ENCODE data around the gene MAP1LC3A. TPM values are rescaled to one million over a fixed set of nuclear protein-coding genes. Genes with fewer than 3 reads are reported as not detected.

Gene MAP1LC3A
- total and polyA plus RNA-seq, 2 donors (not counting 1 experiment from before 2014, with no cell fraction given): 3.5 to 10.5 TPM

- no peak overlapping the region for H3K27ac ChIP-seq (ENCODE audit: low read length in 2 of 2)
- intact Hi-C loops (cut with micrococcal nuclease): no loop called here
- H3K79me2 ChIP-seq (ENCODE audit: control insufficient read depth, insufficient read depth, low read length): no peaks in the 10 kb centered on the region
- no peak overlapping the region for H3K27ac Mint-ChIP-seq
- peaks cover 0 to 3% of the 10 kb centered on the region in 2 experiments for H3K36me3 ChIP-seq (replicated peaks in 1 of 2; ENCODE audit: control extremely low read depth in 1 of 2, control insufficient read depth in 1 of 2, extremely low read depth in 1 of 2, insufficient read depth in 2 of 2, low read length in 1 of 2)
- CTCF ChIA-PET: interaction anchor here (1.0 kb wide), 1 partner anchor 202 kb away, joined by 4 read pairs; no protein-coding TSS in a partner anchor
- no peaks in the 10 kb centered on the region for H3K27me3 ChIP-seq (replicated peaks in 1 of 4; ENCODE audit: control extremely low read depth in 1 of 4, control insufficient read depth in 3 of 4, insufficient read depth in 4 of 4, low read length in 3 of 4)
- POLR2A ChIA-PET: interaction anchor here (0.7 kb wide), 1 partner anchor 1344 kb away, joined by 3 read pairs; no protein-coding TSS in a partner anchor
- no peaks in the 10 kb centered on the region for H3K9me3 Mint-ChIP-seq (ENCODE audit: insufficient read depth)
- no peaks in the 10 kb centered on the region for H3K9me3 ChIP-seq (ENCODE audit: control extremely low read depth in 1 of 3, control insufficient read depth in 2 of 3, insufficient read depth in 1 of 3, low read length in 2 of 3)
- H3K9ac ChIP-seq (ENCODE audit: low read length): no peak overlapping the region
- no peak overlapping the region for H2AFZ ChIP-seq (ENCODE audit: insufficient read depth, low read depth, low read length, poor library complexity, severe bottlenecking)
- H3K4me2 ChIP-seq (replicated peaks; ENCODE audit: low read depth, low read length, poor library complexity, severe bottlenecking): no peak overlapping the region
- no peaks in the 10 kb centered on the region for H3K27me3 Mint-ChIP-seq
- peaks cover 5 to 6% of the 10 kb centered on the region in 2 donors for H3K4me1 ChIP-seq (ENCODE audit: control insufficient read depth in 2 of 2, insufficient read depth in 2 of 2, low read length in 2 of 2)
- ATAC-seq (ENCODE audit: low read depth) (no peak), DNase-seq (no peak)
- H3K4me1 Mint-ChIP-seq: peaks cover 9% of the 10 kb centered on the region
- 96% methylated on average over 6 of the region's 9 CpGs for WGBS (ENCODE audit: insufficient coverage)
- no peaks in the 10 kb centered on the region for H4K20me1 ChIP-seq (ENCODE audit: control insufficient read depth, insufficient read depth, low read length, poor library complexity, severe bottlenecking)
- no peak overlapping the region for H3K4me3 Mint-ChIP-seq
- no peak overlapping the region for H3K4me3 ChIP-seq (ENCODE audit: control extremely low read depth in 1 of 5, extremely low read depth in 1 of 5, insufficient read depth in 1 of 5, low read depth in 2 of 5, low read length in 4 of 5)
- TF ChIP-seq EZH2 (IDR thresholded peaks at IDR 0.05; ENCODE audit: borderline replicate concordance, insufficient read depth, low read depth, low read length, poor library complexity, severe bottlenecking): no peak
Observed at GRCh38 chr20:34566978-34567891, 8.7 kb downstream of the MAP1LC3A start.

- no peak overlapping the region for H3K27ac Mint-ChIP-seq
- over 99% methylated on average over 12 of the region's 15 CpGs for WGBS (ENCODE audit: insufficient coverage)
- POLR2A ChIA-PET: interaction anchor here (0.7 kb wide), 1 partner anchor 1345 kb away, joined by 3 read pairs; no protein-coding TSS in a partner anchor
Observed at GRCh38 chr20:34567892-34568865, 9.7 kb downstream of the MAP1LC3A start.

More at GRCh38 chr20:34567892-34568865, 9.7 kb downstream of the MAP1LC3A start:
- H3K9ac ChIP-seq (ENCODE audit: low read length): no peak overlapping the region
- H3K4me1 ChIP-seq (ENCODE audit: control insufficient read depth in 2 of 2, insufficient read depth in 2 of 2, low read length in 2 of 2): peaks cover 5 to 6% of the 10 kb centered on the region in 2 donors
- no peak overlapping the region for H3K4me3 ChIP-seq (ENCODE audit: control extremely low read depth in 1 of 5, extremely low read depth in 1 of 5, insufficient read depth in 1 of 5, low read depth in 2 of 5, low read length in 4 of 5)
- CTCF ChIA-PET: no interaction called here
- DNase-seq (no peak), ATAC-seq (ENCODE audit: low read depth) (no peak)
- H4K20me1 ChIP-seq (ENCODE audit: control insufficient read depth, insufficient read depth, low read length, poor library complexity, severe bottlenecking): no peaks in the 10 kb centered on the region
- intact Hi-C loops (cut with micrococcal nuclease): no loop called here
- no peak overlapping the region for H3K4me3 Mint-ChIP-seq
- no peaks in the 10 kb centered on the region for H3K9me3 ChIP-seq (ENCODE audit: control extremely low read depth in 1 of 3, control insufficient read depth in 2 of 3, insufficient read depth in 1 of 3, low read length in 2 of 3)
- TF ChIP-seq EZH2 (IDR thresholded peaks at IDR 0.05; ENCODE audit: borderline replicate concordance, insufficient read depth, low read depth, low read length, poor library complexity, severe bottlenecking): no peak
- TF ChIP-seq, protein P1, sequence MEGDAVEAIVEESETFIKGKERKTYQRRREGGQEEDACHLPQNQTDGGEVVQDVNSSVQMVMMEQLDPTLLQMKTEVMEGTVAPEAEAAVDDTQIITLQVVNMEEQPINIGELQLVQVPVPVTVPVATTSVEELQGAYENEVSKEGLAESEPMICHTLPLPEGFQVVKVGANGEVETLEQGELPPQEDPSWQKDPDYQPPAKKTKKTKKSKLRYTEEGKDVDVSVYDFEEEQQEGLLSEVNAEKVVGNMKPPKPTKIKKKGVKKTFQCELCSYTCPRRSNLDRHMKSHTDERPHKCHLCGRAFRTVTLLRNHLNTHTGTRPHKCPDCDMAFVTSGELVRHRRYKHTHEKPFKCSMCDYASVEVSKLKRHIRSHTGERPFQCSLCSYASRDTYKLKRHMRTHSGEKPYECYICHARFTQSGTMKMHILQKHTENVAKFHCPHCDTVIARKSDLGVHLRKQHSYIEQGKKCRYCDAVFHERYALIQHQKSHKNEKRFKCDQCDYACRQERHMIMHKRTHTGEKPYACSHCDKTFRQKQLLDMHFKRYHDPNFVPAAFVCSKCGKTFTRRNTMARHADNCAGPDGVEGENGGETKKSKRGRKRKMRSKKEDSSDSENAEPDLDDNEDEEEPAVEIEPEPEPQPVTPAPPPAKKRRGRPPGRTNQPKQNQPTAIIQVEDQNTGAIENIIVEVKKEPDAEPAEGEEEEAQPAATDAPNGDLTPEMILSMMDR (IDR thresholded peaks at IDR 0.05): no peak
- no peaks in the 10 kb centered on the region for H3K79me2 ChIP-seq (ENCODE audit: control insufficient read depth, insufficient read depth, low read length)
- no peak overlapping the region for H3K27ac ChIP-seq (ENCODE audit: low read length in 2 of 2)
- no peaks in the 10 kb centered on the region for H3K27me3 ChIP-seq (replicated peaks in 1 of 4; ENCODE audit: control extremely low read depth in 1 of 4, control insufficient read depth in 3 of 4, insufficient read depth in 4 of 4, low read length in 3 of 4)
- H3K9me3 Mint-ChIP-seq (ENCODE audit: insufficient read depth): no peaks in the 10 kb centered on the region
- H3K36me3 ChIP-seq (replicated peaks in 1 of 2; ENCODE audit: control extremely low read depth in 1 of 2, control insufficient read depth in 1 of 2, extremely low read depth in 1 of 2, insufficient read depth in 2 of 2, low read length in 1 of 2): peaks cover 0 to 4% of the 10 kb centered on the region in 2 experiments
- no peaks in the 10 kb centered on the region for H3K27me3 Mint-ChIP-seq
- H3K4me2 ChIP-seq (replicated peaks; ENCODE audit: low read depth, low read length, poor library complexity, severe bottlenecking): no peak overlapping the region
- H3K4me1 Mint-ChIP-seq: peaks cover 9% of the 10 kb centered on the region
- H2AFZ ChIP-seq (ENCODE audit: insufficient read depth, low read depth, low read length, poor library complexity, severe bottlenecking): no peak overlapping the region

All from B cell (primary cell).